A673 (cell line): Measurements from ENCODE around the gene SERINC2. TPM values are rescaled to one million over a fixed set of nuclear protein-coding genes. Genes with fewer than 3 reads are reported as not detected.

Experiments used
- BruUV-seq: library from RNA; stranded (reverse); fragments of 400-500 nt; replicated peaks from 2 replicates; lab custom pipeline; 2021; lab: Mats Ljungman, UMichigan
- CTCF ChIA-PET: fragments of 300-600 bp; sonication (Branson Sonifier 250); formaldehyde crosslinking; loops from one replicate; lab custom pipeline; 2022; ENCODE audit warnings: antibody characterized with exemption; lab: Charles Lee
- POLR2A ChIA-PET: fragments of 300-600 bp; sonication (Branson Sonifier 250); formaldehyde crosslinking; loops from one replicate; lab custom pipeline; 2022; ENCODE audit warnings: antibody characterized with exemption; ENCODE audit not compliant: low non-redundant PET; lab: Charles Lee
- DNase-seq: peaks from one replicate; pipeline ENCODE4 v3.0.0-alpha.2; 2015; ENCODE audit warnings: low spot score
- H3K27ac ChIP-seq: fragments of 200-600 bp; sonication (generic); 2 replicates; pipeline ENCODE4 v1.5.1; 2016; ENCODE audit warnings: mixed run types, low read depth, mild to moderate bottlenecking, mixed read lengths, antibody characterized with exemption, low read length; ENCODE audit not compliant: poor library complexity, severe bottlenecking
- H3K27me3 ChIP-seq: fragments of 200-600 bp; sonication (generic); replicated peaks from 2 replicates; pipeline ENCODE4 v1.6.1; 2017; ENCODE audit warnings: mixed run types, low read depth, mild to moderate bottlenecking, mixed read lengths, antibody characterized with exemption, low read length; ENCODE audit not compliant: insufficient read depth, poor library complexity
- H3K36me3 ChIP-seq: fragments of 200-600 bp; sonication (generic); 2 replicates; pipeline ENCODE4 v1.6.1; 2016; ENCODE audit warnings: mixed run types, mild to moderate bottlenecking, mixed read lengths, antibody characterized with exemption, low read length; ENCODE audit not compliant: insufficient read depth, poor library complexity, severe bottlenecking
- H3K4me1 ChIP-seq: fragments of 200-600 bp; sonication (generic); 2 replicates; pipeline ENCODE4 v1.6.1; 2017; ENCODE audit warnings: mixed run types, mild to moderate bottlenecking, mixed read lengths, antibody characterized with exemption, low read length; ENCODE audit not compliant: insufficient read depth, poor library complexity, severe bottlenecking
- H3K4me3 ChIP-seq: fragments of 200-600 bp; sonication (generic); 2 replicates; pipeline ENCODE4 v1.5.1; 2016; ENCODE audit warnings: low read depth, mixed run types, mild to moderate bottlenecking, mixed read lengths, low read length; ENCODE audit not compliant: poor library complexity, severe bottlenecking
- H3K9me3 ChIP-seq: fragments of 200-600 bp; sonication (generic); 2 replicates; pipeline ENCODE4 v1.6.1; 2016; ENCODE audit warnings: mixed run types, low read depth, mild to moderate bottlenecking, mixed read lengths, antibody characterized with exemption, low read length; ENCODE audit not compliant: poor library complexity, severe bottlenecking
- CTCF ChIP-seq: fragments of 300-800, 200-600 bp; sonication (generic); conservative IDR thresholded peaks from 2 replicates; pipeline ENCODE4 v1.5.1; 2017; ENCODE audit warnings: low read depth, mild to moderate bottlenecking, antibody characterized with exemption, low read length, moderate library complexity, mixed read lengths
- EZH2 ChIP-seq: fragments of 200-600 bp; sonication (generic); IDR thresholded peaks from 2 replicates; pipeline ENCODE4 v1.6.1; 2017; ENCODE audit warnings: borderline replicate concordance, low read depth, mild to moderate bottlenecking, mixed read lengths, antibody characterized with exemption, low read length; ENCODE audit not compliant: poor library complexity, severe bottlenecking
- intact Hi-C: fragments of 100-400 bp; cut with micrococcal nuclease; formaldehyde crosslinking; loops from one replicate; pipeline ENCODE4 v1.10.0; 2022; ENCODE audit not compliant: unreplicated experiment
- total RNA-seq: library from RNA; stranded (reverse); gene quantifications from 2 replicates; pipeline ENCODE4 v1.2.3, GENCODE V29; 2021

SERINC2 gene
- total RNA-seq, 1 experiment from 2014 or later: 0.30 TPM

DNA sequence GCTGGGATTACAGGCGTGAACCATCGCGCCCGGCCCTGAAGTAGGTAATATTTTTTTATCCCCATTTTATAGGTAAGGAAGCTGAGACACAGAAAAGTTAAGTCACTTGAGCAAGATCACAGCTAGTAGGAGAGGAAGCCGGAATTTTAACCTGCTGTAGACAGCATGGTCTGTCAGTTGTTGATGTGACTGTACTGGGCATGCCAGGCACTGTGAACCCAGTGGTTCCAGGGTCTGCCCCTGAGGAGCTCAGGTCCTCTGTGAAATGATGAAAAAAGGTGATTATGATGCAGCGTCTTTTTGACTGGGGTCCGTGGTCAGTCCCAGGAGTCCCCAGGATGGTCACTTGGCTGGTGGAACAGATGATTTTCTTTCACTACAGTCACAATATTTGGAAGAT is 23.4 kb upstream of the SERINC2 start:
- no peak for DNase-seq
- no peaks in the 10 kb centered on the region for H3K4me1 ChIP-seq
- CTCF ChIA-PET: no interaction called here
- H3K27ac ChIP-seq: no peak overlapping the region
- BruUV-seq: no TSS peak
- no peak for TF ChIP-seq EZH2
- no peak for TF ChIP-seq CTCF
- intact Hi-C loops: loop anchor here (10.0 kb wide), 1 partner anchor 395 kb away; no protein-coding TSS in a partner anchor
- H3K36me3 ChIP-seq: no peaks in the 10 kb centered on the region
- no peaks in the 10 kb centered on the region for H3K27me3 ChIP-seq
- POLR2A ChIA-PET: no interaction called here
- no peaks in the 10 kb centered on the region for H3K9me3 ChIP-seq
- no peak overlapping the region for H3K4me3 ChIP-seq

GRCh38 chr1:31390071-31390470 is 22.9 kb upstream of the SERINC2 start:
- Histone ChIP-seq H3K27ac (no peak overlapping the region), H3K9me3 (no peaks in the 10 kb centered on the region), H3K4me3 (no peak overlapping the region), H3K36me3 (no peaks in the 10 kb centered on the region), H3K4me1 (peaks cover 3% of the 10 kb centered on the region), H3K27me3 (no peaks in the 10 kb centered on the region)
- intact Hi-C loops: loop anchor here (10.0 kb wide), 1 partner anchor 395 kb away; no protein-coding TSS in a partner anchor
- POLR2A ChIA-PET: no interaction called here
- CTCF ChIA-PET: no interaction called here
- no TSS peak for BruUV-seq
- no peak for TF ChIP-seq CTCF
- no peak for TF ChIP-seq EZH2
- no peak for DNase-seq

- BruUV-seq: no TSS peak
- no peak for DNase-seq
- Histone ChIP-seq H3K36me3 (no peaks in the 10 kb centered on the region), H3K27ac (no peak overlapping the region), H3K4me3 (no peak overlapping the region), H3K27me3 (no peaks in the 10 kb centered on the region), H3K9me3 (no peaks in the 10 kb centered on the region), H3K4me1 (peaks cover 3% of the 10 kb centered on the region)
- TF ChIP-seq CTCF (no peak), EZH2 (no peak)
- POLR2A ChIA-PET: no interaction called here
- intact Hi-C loops: loop anchor here (10.0 kb wide), 1 partner anchor 391 kb away; no protein-coding TSS in a partner anchor
- CTCF ChIA-PET: interaction anchor here (0.7 kb wide), 2 partner anchors 31 to 33 kb away, joined by 3 read pairs; no protein-coding TSS in a partner anchor
These were observed 19.6 kb upstream of the SERINC2 start for GRCh38 chr1:31393463-31393862.
